Measurements from ENCODE around the gene CDHR5.

- TF ChIP-seq POLR2A (IDR thresholded peaks at IDR 0.05) (no peak), CTCF (IDR thresholded peaks at IDR 0.05) (no peak)
Observed at GRCh38 chr11:653837-654236, 29.1 kb upstream of the CDHR5 start.
